Large intestine (tissue), 3 donors: ENCODE data around the gene TM2D1. TPM values are rescaled to one million over a fixed set of nuclear protein-coding genes. Genes with fewer than 3 reads are reported as not detected.

ENCODE experiments used
- DNase-seq, 2 donors: peaks; one replicate each; pipeline versions ENCODE4 v3.0.0 to v3.0.0-alpha.2; 2013
- H3K27ac ChIP-seq: one replicate; pipeline ENCODE4 v1.5.1; 2013; ENCODE audit warnings: low read length
- H3K27me3 ChIP-seq: 2 replicates; pipeline ENCODE4 v1.6.1; 2013; ENCODE audit warnings: low read length; ENCODE audit not compliant: control insufficient read depth, insufficient read depth
- H3K36me3 ChIP-seq: 2 replicates; pipeline ENCODE4 v1.6.1; 2013; ENCODE audit warnings: low read length; ENCODE audit not compliant: control insufficient read depth, insufficient read depth
- H3K4me1 ChIP-seq: one replicate; pipeline ENCODE4 v1.6.1; 2013; ENCODE audit warnings: low read length; ENCODE audit not compliant: control insufficient read depth, insufficient read depth
- H3K4me3 ChIP-seq: one replicate; pipeline ENCODE4 v1.5.1; 2013; ENCODE audit warnings: low read length
- H3K9me3 ChIP-seq: one replicate; pipeline ENCODE4 v1.6.1; 2013; ENCODE audit warnings: mild to moderate bottlenecking, low read depth, low read length, moderate library complexity; ENCODE audit not compliant: control insufficient read depth
- WGBS: methylation state at CpG from one replicate; pipeline ENCODE4 v1.1.5; 2013; ENCODE audit warnings: low lambda C conversion rate; ENCODE audit not compliant: insufficient coverage; 5-methylcytosine and 5-hydroxymethylcytosine counted together
- polyA plus RNA-seq: library from polyadenylated mRNA; unstranded; fragments of 120-200 nt; gene quantifications from one replicate; pipeline ENCODE4 v1.2.1, GENCODE V29; 2013

TM2D1 gene
- polyA plus RNA-seq, 1 donor: 54.5 TPM

GRCh38 chr1:61645476-61645875 is 79.5 kb downstream of the TM2D1 start:
- H3K36me3 ChIP-seq: no peaks in the 10 kb centered on the region
- no peak overlapping the region for H3K27ac ChIP-seq
- no peak overlapping the region for H3K4me3 ChIP-seq
- H3K9me3 ChIP-seq: no peaks in the 10 kb centered on the region
- DNase-seq: no peak
- WGBS: no CpG with 5 or more reads among the region's 4 CpGs
- H3K27me3 ChIP-seq: no peaks in the 10 kb centered on the region
- no peaks in the 10 kb centered on the region for H3K4me1 ChIP-seq

- H3K27ac ChIP-seq: no peak overlapping the region
- H3K27me3 ChIP-seq: no peaks in the 10 kb centered on the region
- H3K36me3 ChIP-seq: no peaks in the 10 kb centered on the region
- H3K9me3 ChIP-seq: no peaks in the 10 kb centered on the region
- H3K4me1 ChIP-seq: no peaks in the 10 kb centered on the region
- DNase-seq: no peak
- H3K4me3 ChIP-seq: no peak overlapping the region
- WGBS: 100% methylated on average over 2 of the region's 4 CpGs
Measured at GRCh38 chr1:61644303-61644702, 80.6 kb downstream of the TM2D1 start.

- H3K4me3 ChIP-seq: no peak overlapping the region
- H3K27me3 ChIP-seq: no peaks in the 10 kb centered on the region
- no peak overlapping the region for H3K27ac ChIP-seq
- H3K9me3 ChIP-seq: no peaks in the 10 kb centered on the region
- H3K36me3 ChIP-seq: no peaks in the 10 kb centered on the region
- no peaks in the 10 kb centered on the region for H3K4me1 ChIP-seq
- no CpG with 5 or more reads among the region's 5 CpGs for WGBS
- no peak for DNase-seq
Measured at GRCh38 chr1:61642475-61643232, 82.3 kb downstream of the TM2D1 start.

GRCh38 chr1:61641578-61642336 is 83.2 kb downstream of the TM2D1 start:
- DNase-seq: peak; percentile 22 to 49
- H3K4me1 ChIP-seq: no peaks in the 10 kb centered on the region
- WGBS: 8% methylated on average over 2 of the region's 23 CpGs
- no peak overlapping the region for H3K27ac ChIP-seq
- H3K36me3 ChIP-seq: no peaks in the 10 kb centered on the region
- H3K4me3 ChIP-seq: no peak overlapping the region
- H3K9me3 ChIP-seq: no peaks in the 10 kb centered on the region
- H3K27me3 ChIP-seq: no peaks in the 10 kb centered on the region

- Histone ChIP-seq H3K27me3 (no peaks in the 10 kb centered on the region), H3K27ac (no peak overlapping the region)
Measured at GRCh38 chr1:61640531-61641530, 84.1 kb downstream of the TM2D1 start.

GRCh38 chr1:61639608-61640336 is 85.2 kb downstream of the TM2D1 start:
- H3K4me3 ChIP-seq: no peak overlapping the region
- H3K27me3 ChIP-seq: no peaks in the 10 kb centered on the region
- H3K9me3 ChIP-seq: no peaks in the 10 kb centered on the region
- H3K36me3 ChIP-seq: no peaks in the 10 kb centered on the region
- H3K27ac ChIP-seq: no peak overlapping the region
- 84% methylated on average over 7 of the region's 11 CpGs for WGBS
- no peak for DNase-seq
- H3K4me1 ChIP-seq: no peaks in the 10 kb centered on the region

More at GRCh38 chr1:61640531-61641530, 84.1 kb downstream of the TM2D1 start:
- Histone ChIP-seq H3K9me3 (no peaks in the 10 kb centered on the region), H3K4me1 (no peaks in the 10 kb centered on the region), H3K36me3 (no peaks in the 10 kb centered on the region), H3K4me3 (no peak overlapping the region)
- no peak for DNase-seq
- 60% methylated on average over 1 of the region's 22 CpGs for WGBS

- H3K4me3 ChIP-seq: no peak overlapping the region
- no peaks in the 10 kb centered on the region for H3K9me3 ChIP-seq
- DNase-seq: no peak
- H3K27me3 ChIP-seq: no peaks in the 10 kb centered on the region
- H3K4me1 ChIP-seq: no peaks in the 10 kb centered on the region
- 87% methylated on average over 2 of the region's 3 CpGs for WGBS
- peak overlapping the region; percentile 8 for H3K27ac ChIP-seq
- no peaks in the 10 kb centered on the region for H3K36me3 ChIP-seq
Measured at GRCh38 chr1:61638911-61639605, 85.9 kb downstream of the TM2D1 start.

GRCh38 chr1:61638296-61638695 is 86.6 kb downstream of the TM2D1 start:
- no peak overlapping the region for H3K27ac ChIP-seq
- no peaks in the 10 kb centered on the region for H3K36me3 ChIP-seq
- H3K27me3 ChIP-seq: no peaks in the 10 kb centered on the region
- no peak overlapping the region for H3K4me3 ChIP-seq
- WGBS: no CpG with 5 or more reads among the region's 2 CpGs
- no peaks in the 10 kb centered on the region for H3K9me3 ChIP-seq
- peak in 1 of 2 donors; percentile 36 for DNase-seq
- H3K4me1 ChIP-seq: no peaks in the 10 kb centered on the region

GRCh38 chr1:61637470-61637869 is 87.5 kb downstream of the TM2D1 start:
- Histone ChIP-seq H3K27ac (no peak overlapping the region), H3K36me3 (no peaks in the 10 kb centered on the region), H3K4me3 (no peak overlapping the region), H3K9me3 (no peaks in the 10 kb centered on the region), H3K4me1 (no peaks in the 10 kb centered on the region), H3K27me3 (no peaks in the 10 kb centered on the region)
- no peak for DNase-seq
- WGBS: no CpG with 5 or more reads among the region's 2 CpGs
